ENCODE results near the gene NCAM1.

The NCAM1 gene

DNA sequence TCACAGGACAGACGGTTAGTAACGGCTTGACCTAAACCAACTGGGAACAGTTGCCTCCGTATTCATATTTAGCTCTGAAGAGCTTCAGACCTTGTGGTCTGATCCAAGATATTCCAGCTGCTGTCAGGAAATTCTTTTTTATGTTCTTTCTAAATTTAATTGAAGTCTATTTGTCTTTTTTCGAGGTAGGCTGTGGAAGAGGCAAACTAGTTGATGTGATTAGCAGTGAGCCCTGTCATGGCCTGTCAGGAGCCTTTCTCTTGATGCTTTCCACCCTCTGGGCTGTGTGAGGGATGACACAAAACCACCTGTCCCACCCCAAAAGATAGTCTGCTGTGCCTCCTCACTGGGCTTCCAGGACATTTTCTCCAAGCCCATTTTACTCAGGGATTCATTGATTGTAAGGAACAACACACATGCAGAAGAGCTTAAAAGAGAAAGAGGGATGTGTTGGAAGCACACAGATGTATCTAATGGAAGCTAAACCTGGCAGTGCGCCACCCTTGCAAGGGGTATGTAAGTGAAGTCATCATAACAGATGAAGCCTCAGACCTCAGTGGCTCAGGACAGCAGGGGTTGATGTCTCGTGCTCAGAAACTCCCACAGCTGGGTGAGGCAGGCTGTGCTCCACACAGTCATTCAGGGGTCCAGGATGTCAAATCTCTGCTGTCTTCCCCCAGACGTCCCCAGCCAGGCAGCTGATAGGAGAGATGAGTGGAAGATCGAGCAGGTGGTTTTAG is 170.0 kb downstream of the NCAM1 start:
- DNase-seq = no peak
- no peak overlapping the region for H3K27ac ChIP-seq (ENCODE audit: low read length)
- no peaks in the 10 kb centered on the region for H3K4me1 ChIP-seq (ENCODE audit: insufficient read depth, low read length)
- no peak overlapping the region for H2AFZ ChIP-seq (ENCODE audit: low read depth, low read length)
- no peaks in the 10 kb centered on the region for H3K36me3 ChIP-seq (ENCODE audit: insufficient read depth, low read length)
- H3K9ac ChIP-seq (ENCODE audit: low read depth, low read length) = no peak overlapping the region
- H3K4me3 ChIP-seq (ENCODE audit: low read depth in 1 of 2, low read length in 2 of 2) = no peak overlapping the region
- peaks cover 18% of the 10 kb centered on the region for H3K27me3 ChIP-seq (ENCODE audit: insufficient read depth, low read length, poor library complexity)
- H4K20me1 ChIP-seq (ENCODE audit: insufficient read depth, low read length) = no peaks in the 10 kb centered on the region
- H3K4me2 ChIP-seq (ENCODE audit: insufficient read depth, low read length) = no peak overlapping the region
- no peak for TF ChIP-seq EZH2 (IDR thresholded peaks at IDR 0.05; ENCODE audit: borderline replicate concordance, low read depth, low read length, severe bottlenecking)
- TF ChIP-seq, protein P1, sequence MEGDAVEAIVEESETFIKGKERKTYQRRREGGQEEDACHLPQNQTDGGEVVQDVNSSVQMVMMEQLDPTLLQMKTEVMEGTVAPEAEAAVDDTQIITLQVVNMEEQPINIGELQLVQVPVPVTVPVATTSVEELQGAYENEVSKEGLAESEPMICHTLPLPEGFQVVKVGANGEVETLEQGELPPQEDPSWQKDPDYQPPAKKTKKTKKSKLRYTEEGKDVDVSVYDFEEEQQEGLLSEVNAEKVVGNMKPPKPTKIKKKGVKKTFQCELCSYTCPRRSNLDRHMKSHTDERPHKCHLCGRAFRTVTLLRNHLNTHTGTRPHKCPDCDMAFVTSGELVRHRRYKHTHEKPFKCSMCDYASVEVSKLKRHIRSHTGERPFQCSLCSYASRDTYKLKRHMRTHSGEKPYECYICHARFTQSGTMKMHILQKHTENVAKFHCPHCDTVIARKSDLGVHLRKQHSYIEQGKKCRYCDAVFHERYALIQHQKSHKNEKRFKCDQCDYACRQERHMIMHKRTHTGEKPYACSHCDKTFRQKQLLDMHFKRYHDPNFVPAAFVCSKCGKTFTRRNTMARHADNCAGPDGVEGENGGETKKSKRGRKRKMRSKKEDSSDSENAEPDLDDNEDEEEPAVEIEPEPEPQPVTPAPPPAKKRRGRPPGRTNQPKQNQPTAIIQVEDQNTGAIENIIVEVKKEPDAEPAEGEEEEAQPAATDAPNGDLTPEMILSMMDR (IDR thresholded peaks at IDR 0.05; ENCODE audit: borderline replicate concordance, extremely low read depth, low read length, poor library complexity, severe bottlenecking) = no peak
- no peak for ATAC-seq (ENCODE audit: insufficient read depth, low read depth)
- H3K79me2 ChIP-seq (ENCODE audit: insufficient read depth, low read length) = no peaks in the 10 kb centered on the region
- H3K9me3 ChIP-seq (ENCODE audit: insufficient read depth, low read length, severe bottlenecking) = no peaks in the 10 kb centered on the region

DNA sequence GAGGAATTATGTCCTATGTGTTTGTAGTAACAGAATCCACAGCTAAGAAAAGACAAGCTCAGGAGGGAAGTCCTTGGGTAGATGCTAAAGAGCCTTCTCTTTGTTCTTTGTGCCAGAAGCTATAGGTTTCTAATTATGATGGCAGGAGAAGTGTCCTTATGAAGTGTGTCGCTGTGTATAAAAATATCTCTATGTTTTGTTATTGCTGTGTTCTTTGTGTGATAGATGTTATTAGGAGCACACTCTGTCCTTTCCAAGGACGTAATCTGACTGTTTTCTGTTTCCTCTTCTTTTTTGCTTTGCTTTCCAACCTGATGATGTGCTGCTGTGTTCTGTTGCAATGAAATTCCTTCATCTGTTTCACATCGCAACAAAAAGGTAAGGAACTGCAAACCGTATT is 171.9 kb downstream of the NCAM1 start:
- Histone ChIP-seq H3K4me2 (ENCODE audit: insufficient read depth, low read length) (no peak overlapping the region), H3K79me2 (ENCODE audit: insufficient read depth, low read length) (no peaks in the 10 kb centered on the region)
- no peak for ATAC-seq (ENCODE audit: insufficient read depth, low read depth)

DNA sequence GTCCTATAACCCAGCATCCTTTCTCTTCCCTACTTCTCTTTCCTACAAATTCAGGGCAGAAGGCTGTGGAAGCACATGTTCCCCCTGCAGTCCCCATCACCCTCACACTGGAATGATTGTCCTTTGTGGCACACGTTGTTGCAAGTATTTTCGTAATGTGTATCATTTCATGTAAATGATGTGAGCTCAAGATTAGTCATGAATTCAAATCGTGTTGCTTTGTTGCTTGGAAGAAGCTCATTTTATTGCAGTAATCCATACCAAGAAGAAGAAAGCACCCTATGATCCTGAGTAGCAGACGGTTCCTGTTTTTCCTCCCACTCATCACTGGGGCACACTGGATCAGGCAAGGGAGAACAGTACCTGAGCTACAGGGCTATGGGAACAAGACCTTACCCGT is 173.4 kb downstream of the NCAM1 start:
- H3K9me3 ChIP-seq (ENCODE audit: insufficient read depth, low read length, severe bottlenecking) = no peaks in the 10 kb centered on the region
- H3K4me3 ChIP-seq (ENCODE audit: low read depth in 1 of 2, low read length in 2 of 2) = no peak overlapping the region
- H3K4me1 ChIP-seq (ENCODE audit: insufficient read depth, low read length) = no peaks in the 10 kb centered on the region
- H3K79me2 ChIP-seq (ENCODE audit: insufficient read depth, low read length) = no peaks in the 10 kb centered on the region
- DNase-seq (no peak), ATAC-seq (ENCODE audit: insufficient read depth, low read depth) (no peak)
- H3K36me3 ChIP-seq (ENCODE audit: insufficient read depth, low read length) = no peaks in the 10 kb centered on the region
- TF ChIP-seq, protein P1 (IDR thresholded peaks at IDR 0.05; ENCODE audit: borderline replicate concordance, extremely low read depth, low read length, poor library complexity, severe bottlenecking) = no peak
- no peak for TF ChIP-seq EZH2 (IDR thresholded peaks at IDR 0.05; ENCODE audit: borderline replicate concordance, low read depth, low read length, severe bottlenecking)
- no peaks in the 10 kb centered on the region for H4K20me1 ChIP-seq (ENCODE audit: insufficient read depth, low read length)
- H3K27me3 ChIP-seq (ENCODE audit: insufficient read depth, low read length, poor library complexity) = peaks cover 30% of the 10 kb centered on the region
- no peak overlapping the region for H3K27ac ChIP-seq (ENCODE audit: low read length)
- H3K9ac ChIP-seq (ENCODE audit: low read depth, low read length) = no peak overlapping the region
- no peak overlapping the region for H3K4me2 ChIP-seq (ENCODE audit: insufficient read depth, low read length)
- no peak overlapping the region for H2AFZ ChIP-seq (ENCODE audit: low read depth, low read length)

More for the DNA sequence above, 171.9 kb downstream of the NCAM1 start:
- DNase-seq = no peak
- Histone ChIP-seq H3K4me1 (ENCODE audit: insufficient read depth, low read length) (no peaks in the 10 kb centered on the region), H3K4me3 (ENCODE audit: low read depth in 1 of 2, low read length in 2 of 2) (no peak overlapping the region), H3K36me3 (ENCODE audit: insufficient read depth, low read length) (no peaks in the 10 kb centered on the region), H3K9me3 (ENCODE audit: insufficient read depth, low read length, severe bottlenecking) (no peaks in the 10 kb centered on the region), H3K27ac (ENCODE audit: low read length) (no peak overlapping the region), H3K27me3 (ENCODE audit: insufficient read depth, low read length, poor library complexity) (peaks cover 30% of the 10 kb centered on the region), H2AFZ (ENCODE audit: low read depth, low read length) (no peak overlapping the region), H4K20me1 (ENCODE audit: insufficient read depth, low read length) (no peaks in the 10 kb centered on the region), H3K9ac (ENCODE audit: low read depth, low read length) (no peak overlapping the region)
- no peak for TF ChIP-seq EZH2 (IDR thresholded peaks at IDR 0.05; ENCODE audit: borderline replicate concordance, low read depth, low read length, severe bottlenecking)
- TF ChIP-seq, protein P1 (IDR thresholded peaks at IDR 0.05; ENCODE audit: borderline replicate concordance, extremely low read depth, low read length, poor library complexity, severe bottlenecking) = no peak
